ENCODE measurements around the gene ADGRG3.

DNA sequence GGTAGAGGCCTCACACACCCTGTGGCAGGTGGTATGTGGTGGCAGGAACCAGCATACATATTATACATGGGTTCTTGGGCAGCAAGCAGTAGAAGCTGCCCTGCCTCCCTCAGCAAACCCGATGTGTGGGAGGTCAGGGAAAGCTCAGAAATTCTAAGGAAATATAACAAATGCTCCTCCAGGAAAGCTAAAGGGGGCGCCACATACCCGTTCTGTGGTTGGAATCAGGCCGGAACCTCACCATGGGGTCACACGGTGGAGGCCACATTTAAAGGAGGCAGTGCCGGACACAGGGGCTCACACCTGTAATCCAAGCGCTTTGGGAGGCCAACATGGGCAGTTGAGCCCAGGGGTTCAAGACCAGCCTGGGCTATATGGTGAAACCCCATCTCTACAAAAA is 55.1 kb downstream of the ADGRG3 start:
- TF ChIP-seq, protein P1, sequence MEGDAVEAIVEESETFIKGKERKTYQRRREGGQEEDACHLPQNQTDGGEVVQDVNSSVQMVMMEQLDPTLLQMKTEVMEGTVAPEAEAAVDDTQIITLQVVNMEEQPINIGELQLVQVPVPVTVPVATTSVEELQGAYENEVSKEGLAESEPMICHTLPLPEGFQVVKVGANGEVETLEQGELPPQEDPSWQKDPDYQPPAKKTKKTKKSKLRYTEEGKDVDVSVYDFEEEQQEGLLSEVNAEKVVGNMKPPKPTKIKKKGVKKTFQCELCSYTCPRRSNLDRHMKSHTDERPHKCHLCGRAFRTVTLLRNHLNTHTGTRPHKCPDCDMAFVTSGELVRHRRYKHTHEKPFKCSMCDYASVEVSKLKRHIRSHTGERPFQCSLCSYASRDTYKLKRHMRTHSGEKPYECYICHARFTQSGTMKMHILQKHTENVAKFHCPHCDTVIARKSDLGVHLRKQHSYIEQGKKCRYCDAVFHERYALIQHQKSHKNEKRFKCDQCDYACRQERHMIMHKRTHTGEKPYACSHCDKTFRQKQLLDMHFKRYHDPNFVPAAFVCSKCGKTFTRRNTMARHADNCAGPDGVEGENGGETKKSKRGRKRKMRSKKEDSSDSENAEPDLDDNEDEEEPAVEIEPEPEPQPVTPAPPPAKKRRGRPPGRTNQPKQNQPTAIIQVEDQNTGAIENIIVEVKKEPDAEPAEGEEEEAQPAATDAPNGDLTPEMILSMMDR (IDR thresholded peaks at IDR 0.05 in 4 of 5, conservative IDR thresholded peaks at IDR 0.05 in 1 of 5) = no peak
- TF ChIP-seq POLR2A (IDR thresholded peaks at IDR 0.05) = no peak

Data from gastrocnemius medialis (tissue), 4 donors.